GM12878 (cell line): Measurements from ENCODE around the gene TGFB2.

Experiments
- EZH2 ChIP-seq: IDR thresholded peaks from 2 replicates; pipeline ENCODE4 v1.6.1; 2012; ENCODE audit warnings: low read depth, mild to moderate bottlenecking, control low read depth, inconsistent platforms, low read length, borderline replicate concordance; ENCODE audit not compliant: control insufficient read depth
- TF ChIP-seq, protein P1 (sequence below): IDR thresholded peaks from 2 replicates; pipeline ENCODE4 v1.6.1; 2011; ENCODE audit warnings: low read depth, low read length, improper control_type of control experiment, borderline replicate concordance
- TF ChIP-seq, protein P2 (sequence below): fragments of 450-650 bp; formaldehyde crosslinking; IDR thresholded peaks from 2 replicates; pipeline ENCODE4 v1.4.0; 2020; ENCODE audit warnings: mild to moderate bottlenecking, moderate library complexity
- TF ChIP-seq, protein P3 (sequence below), 3 experiments: IDR thresholded peaks in 2 of 3; conservative IDR thresholded peaks in 1 of 3; 2 replicates each; pipeline ENCODE4 v1.5.1; 2011; ENCODE audit warnings: low read depth in 3 of 3, low read length in 3 of 3, mild to moderate bottlenecking in 3 of 3, control low read depth in 2 of 3, moderate library complexity in 2 of 3, inconsistent platforms in 1 of 3, mixed read lengths in 1 of 3; ENCODE audit not compliant: control insufficient read depth in 2 of 3, insufficient read depth in 1 of 3; ENCODE audit errors: extremely low read depth in 1 of 3

DNA sequence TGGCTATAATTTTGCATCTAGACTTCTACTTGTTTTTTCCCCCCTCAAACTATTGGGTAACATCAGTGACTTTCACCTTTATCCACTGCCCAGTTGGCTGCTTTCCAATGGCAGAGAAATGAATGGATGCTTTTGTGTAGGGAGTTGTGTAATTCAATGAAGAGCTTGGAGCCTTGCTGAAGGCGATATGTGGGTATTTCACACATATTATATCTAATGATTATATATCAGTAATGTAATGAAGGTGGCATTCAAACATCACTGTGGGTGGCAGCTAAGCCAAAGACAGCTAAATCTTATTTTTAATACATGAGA lies 81.2 kb downstream of the TGFB2 start:
- TF ChIP-seq, protein P1, sequence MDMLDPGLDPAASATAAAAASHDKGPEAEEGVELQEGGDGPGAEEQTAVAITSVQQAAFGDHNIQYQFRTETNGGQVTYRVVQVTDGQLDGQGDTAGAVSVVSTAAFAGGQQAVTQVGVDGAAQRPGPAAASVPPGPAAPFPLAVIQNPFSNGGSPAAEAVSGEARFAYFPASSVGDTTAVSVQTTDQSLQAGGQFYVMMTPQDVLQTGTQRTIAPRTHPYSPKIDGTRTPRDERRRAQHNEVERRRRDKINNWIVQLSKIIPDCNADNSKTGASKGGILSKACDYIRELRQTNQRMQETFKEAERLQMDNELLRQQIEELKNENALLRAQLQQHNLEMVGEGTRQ = no peak
- no peak for TF ChIP-seq EZH2
- TF ChIP-seq, protein P2, sequence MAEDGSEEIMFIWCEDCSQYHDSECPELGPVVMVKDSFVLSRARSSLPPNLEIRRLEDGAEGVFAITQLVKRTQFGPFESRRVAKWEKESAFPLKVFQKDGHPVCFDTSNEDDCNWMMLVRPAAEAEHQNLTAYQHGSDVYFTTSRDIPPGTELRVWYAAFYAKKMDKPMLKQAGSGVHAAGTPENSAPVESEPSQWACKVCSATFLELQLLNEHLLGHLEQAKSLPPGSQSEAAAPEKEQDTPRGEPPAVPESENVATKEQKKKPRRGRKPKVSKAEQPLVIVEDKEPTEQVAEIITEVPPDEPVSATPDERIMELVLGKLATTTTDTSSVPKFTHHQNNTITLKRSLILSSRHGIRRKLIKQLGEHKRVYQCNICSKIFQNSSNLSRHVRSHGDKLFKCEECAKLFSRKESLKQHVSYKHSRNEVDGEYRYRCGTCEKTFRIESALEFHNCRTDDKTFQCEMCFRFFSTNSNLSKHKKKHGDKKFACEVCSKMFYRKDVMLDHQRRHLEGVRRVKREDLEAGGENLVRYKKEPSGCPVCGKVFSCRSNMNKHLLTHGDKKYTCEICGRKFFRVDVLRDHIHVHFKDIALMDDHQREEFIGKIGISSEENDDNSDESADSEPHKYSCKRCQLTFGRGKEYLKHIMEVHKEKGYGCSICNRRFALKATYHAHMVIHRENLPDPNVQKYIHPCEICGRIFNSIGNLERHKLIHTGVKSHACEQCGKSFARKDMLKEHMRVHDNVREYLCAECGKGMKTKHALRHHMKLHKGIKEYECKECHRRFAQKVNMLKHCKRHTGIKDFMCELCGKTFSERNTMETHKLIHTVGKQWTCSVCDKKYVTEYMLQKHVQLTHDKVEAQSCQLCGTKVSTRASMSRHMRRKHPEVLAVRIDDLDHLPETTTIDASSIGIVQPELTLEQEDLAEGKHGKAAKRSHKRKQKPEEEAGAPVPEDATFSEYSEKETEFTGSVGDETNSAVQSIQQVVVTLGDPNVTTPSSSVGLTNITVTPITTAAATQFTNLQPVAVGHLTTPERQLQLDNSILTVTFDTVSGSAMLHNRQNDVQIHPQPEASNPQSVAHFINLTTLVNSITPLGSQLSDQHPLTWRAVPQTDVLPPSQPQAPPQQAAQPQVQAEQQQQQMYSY (CRISPR knock-in tag) = no peak
- TF ChIP-seq, protein P3, sequence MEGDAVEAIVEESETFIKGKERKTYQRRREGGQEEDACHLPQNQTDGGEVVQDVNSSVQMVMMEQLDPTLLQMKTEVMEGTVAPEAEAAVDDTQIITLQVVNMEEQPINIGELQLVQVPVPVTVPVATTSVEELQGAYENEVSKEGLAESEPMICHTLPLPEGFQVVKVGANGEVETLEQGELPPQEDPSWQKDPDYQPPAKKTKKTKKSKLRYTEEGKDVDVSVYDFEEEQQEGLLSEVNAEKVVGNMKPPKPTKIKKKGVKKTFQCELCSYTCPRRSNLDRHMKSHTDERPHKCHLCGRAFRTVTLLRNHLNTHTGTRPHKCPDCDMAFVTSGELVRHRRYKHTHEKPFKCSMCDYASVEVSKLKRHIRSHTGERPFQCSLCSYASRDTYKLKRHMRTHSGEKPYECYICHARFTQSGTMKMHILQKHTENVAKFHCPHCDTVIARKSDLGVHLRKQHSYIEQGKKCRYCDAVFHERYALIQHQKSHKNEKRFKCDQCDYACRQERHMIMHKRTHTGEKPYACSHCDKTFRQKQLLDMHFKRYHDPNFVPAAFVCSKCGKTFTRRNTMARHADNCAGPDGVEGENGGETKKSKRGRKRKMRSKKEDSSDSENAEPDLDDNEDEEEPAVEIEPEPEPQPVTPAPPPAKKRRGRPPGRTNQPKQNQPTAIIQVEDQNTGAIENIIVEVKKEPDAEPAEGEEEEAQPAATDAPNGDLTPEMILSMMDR (IDR thresholded peaks at IDR 0.05 in 2 of 3, conservative IDR thresholded peaks at IDR 0.05 in 1 of 3; ENCODE audit: control insufficient read depth in 2 of 3, extremely low read depth in 1 of 3, insufficient read depth in 1 of 3, low read depth in 3 of 3, low read length in 3 of 3) = no peak
